Right lobe of liver (tissue), 6 donors: Measurements from ENCODE around the gene ZRANB3. TPM values are rescaled to one million over a fixed set of nuclear protein-coding genes. Genes with fewer than 3 reads are reported as not detected.

Experiments
- ATAC-seq, 4 donors: fragments of 200-7000 bp; cut with Tn5 transposase; one replicate each; pipeline ENCODE4 v1.9.1; 2020; ENCODE audit warnings: mild to moderate bottlenecking in 4 of 4, moderate library complexity in 4 of 4
- DNase-seq, 3 donors: peaks; one replicate each; pipeline ENCODE4 v3.0.0-alpha.2; 2020
- H3K27ac ChIP-seq, 3 donors: fragments of 200-600 bp; one replicate each; pipeline ENCODE4 v1.8.0; 2022
- H3K27me3 ChIP-seq, 2 donors: fragments of 200-600 bp; one replicate each; pipeline ENCODE4 v1.8.0; 2022
- H3K36me3 ChIP-seq, 4 donors: fragments of 200-600 bp; sonication (generic) in 1 of 4; one replicate each; pipeline versions ENCODE4 v1.5.1 to v1.8.0; 2017 to 2022; ENCODE audit warnings: control low read depth in 1 of 4
- H3K4me1 ChIP-seq, 4 donors: fragments of 200-600 bp; sonication (generic) in 1 of 4; one replicate each; pipeline versions ENCODE4 v1.5.1 to v1.8.0; 2017 to 2022; ENCODE audit warnings: control low read depth in 1 of 4
- H3K4me3 ChIP-seq, 3 donors: fragments of 200-600 bp; one replicate each; pipeline ENCODE4 v1.8.0; 2022
- H3K9me3 ChIP-seq, 4 donors: fragments of 200-600 bp; sonication (generic) in 1 of 4; one replicate each; pipeline versions ENCODE4 v1.5.1 to v1.8.0; 2017 to 2022; ENCODE audit warnings: control low read depth in 1 of 4
- CTCF ChIP-seq, 4 donors: fragments of 200-600 bp in 3 of 4; fragments of 450-650 bp in 1 of 4; IDR thresholded peaks; one replicate each; pipeline versions ENCODE4 v1.5.1 to v1.8.0; 2016 to 2022; ENCODE audit warnings: antibody characterized with exemption in 4 of 4, mild to moderate bottlenecking in 2 of 4
- POLR2A ChIP-seq: fragments of 450-650 bp; IDR thresholded peaks from one replicate; pipeline ENCODE4 v1.6.1; 2017; ENCODE audit warnings: antibody characterized with exemption, mild to moderate bottlenecking
- WGBS: methylation state at CpG from one replicate; pipeline ENCODE4 v1.1.6; 2018; ENCODE audit warnings: low coverage, low lambda C conversion rate; ENCODE audit not compliant: insufficient coverage; ENCODE audit errors: missing lambda C conversion rate; 5-methylcytosine and 5-hydroxymethylcytosine counted together
- intact Hi-C, 2 donors: fragments of 100-400 bp; cut with DNase I; formaldehyde crosslinking; loops; one replicate each; pipeline versions ENCODE4 v1.11.2 to v1.14.1; 2022
- total RNA-seq, 6 experiments: library from RNA; depleted of rRNA in 2 of 6; stranded (reverse); fragments of >200 nt in 2 of 6; fragmentation: NEBNext Ultra II Directional in 3 of 6; extraction: Animal tissue kit (Norgen Biotek cat#: 25700) in 3 of 6; gene quantifications; one replicate each; pipeline versions ENCODE4 v1.1.0 to v1.2.4, GENCODE V29; 2016 to 2023
- donor health status: DM: no; HTN: yes; CAD: no.
- donor health status: DM: no; HTN: no; CAD: no.
- donor health status: DM: no; HTN: no; CAD: no.
- donor health status: DM: no; HTN: yes; CAD: no.
- donor health status: DM: no; HTN: yes; CAD: no.

ZRANB3 gene
- total RNA-seq, 6 experiments from 2014 or later, result 3.3 to 5.6 (median 4.0) TPM

- peaks cover 0 to 41% (median 9%) of the 10 kb centered on the region in 4 donors for H3K36me3 ChIP-seq
- H3K4me1 ChIP-seq, result peaks cover 0 to 6% (median 0%) of the 10 kb centered on the region in 4 donors
- H3K9me3 ChIP-seq, result no peaks in the 10 kb centered on the region
- ATAC-seq (no peak), DNase-seq (no peak)
- no peak overlapping the region for H3K4me3 ChIP-seq
- no peak overlapping the region for H3K27ac ChIP-seq
- intact Hi-C loops, result no loop called here
- TF ChIP-seq POLR2A, result no peak
- no peak for TF ChIP-seq CTCF (IDR thresholded peaks at IDR 0.05)
- WGBS, result 80% methylated on average over 2 of the region's 3 CpGs
- H3K27me3 ChIP-seq, result no peaks in the 10 kb centered on the region
Measured at GRCh38 chr2:135151615-135152014, 379.4 kb downstream of the ZRANB3 start.

- ATAC-seq, result peak in 3 of 4 donors; percentile 33 to 92 (median 78)
- TF ChIP-seq POLR2A (no peak), CTCF (IDR thresholded peaks at IDR 0.05) (no peak)
- no peak for DNase-seq
- Histone ChIP-seq H3K9me3 (no peaks in the 10 kb centered on the region), H3K4me3 (no peak overlapping the region), H3K4me1 (peaks cover 0 to 6% (median 0%) of the 10 kb centered on the region in 4 donors), H3K27me3 (no peaks in the 10 kb centered on the region), H3K27ac (no peak overlapping the region), H3K36me3 (peaks cover 0 to 36% (median 7%) of the 10 kb centered on the region in 4 donors)
- intact Hi-C loops, result no loop called here
- 86% methylated on average over 1 of the region's 1 CpG for WGBS
Measured at GRCh38 chr2:135150725-135151124, 380.3 kb downstream of the ZRANB3 start.

- TF ChIP-seq CTCF (IDR thresholded peaks at IDR 0.05), result no peak
- TF ChIP-seq POLR2A, result no peak
- intact Hi-C loops, result no loop called here
- Histone ChIP-seq H3K9me3 (peaks cover 0 to under 1% (median 0%) of the 10 kb centered on the region in 4 donors), H3K27me3 (no peaks in the 10 kb centered on the region), H3K4me3 (no peak overlapping the region), H3K27ac (no peak overlapping the region), H3K4me1 (peaks cover 0 to 6% (median 0%) of the 10 kb centered on the region in 4 donors), H3K36me3 (peaks cover 0 to 24% (median 2%) of the 10 kb centered on the region in 4 donors)
- WGBS, result 91% methylated on average over 1 of the region's 1 CpG
- ATAC-seq, result no peak
- DNase-seq, result no peak
Measured at GRCh38 chr2:135149251-135149650, 381.8 kb downstream of the ZRANB3 start.

GRCh38 chr2:135144343-135144742 is 386.7 kb downstream of the ZRANB3 start:
- peaks cover 0 to 3% (median under 1%) of the 10 kb centered on the region in 4 donors for H3K36me3 ChIP-seq
- no peaks in the 10 kb centered on the region for H3K27me3 ChIP-seq
- TF ChIP-seq POLR2A, result no peak
- TF ChIP-seq CTCF (IDR thresholded peaks at IDR 0.05), result no peak
- H3K4me3 ChIP-seq, result no peak overlapping the region
- DNase-seq (no peak), ATAC-seq (peak in 3 of 4 donors; percentile 50 to 67 (median 66))
- no peaks in the 10 kb centered on the region for H3K4me1 ChIP-seq
- no peak overlapping the region for H3K27ac ChIP-seq
- WGBS, result 93% methylated on average over 2 of the region's 2 CpGs
- intact Hi-C loops, result no loop called here
- peaks cover 0 to 7% (median 0%) of the 10 kb centered on the region in 4 donors for H3K9me3 ChIP-seq
